ENCODE measurements around the gene ZNF777. TPM values are rescaled to one million over a fixed set of nuclear protein-coding genes. Genes with fewer than 3 reads are reported as not detected.

Gene ZNF777
- total RNA-seq, 1 donor from 2014 or later: 13.4 TPM

- H3K9me3 ChIP-seq: no peaks in the 10 kb centered on the region
- intact Hi-C loops (cut with DNase I): no loop called here
- DNase-seq (ENCODE audit: low spot score in 2 of 2): no peak
- H3K27ac ChIP-seq: no peak overlapping the region
- no peak for TF ChIP-seq CTCF (IDR thresholded peaks at IDR 0.05)
- H3K27me3 ChIP-seq: no peaks in the 10 kb centered on the region
- no peak overlapping the region for H3K4me3 ChIP-seq
- no peaks in the 10 kb centered on the region for H3K4me1 ChIP-seq
- peaks cover 32 to 52% of the 10 kb centered on the region in 2 donors for H3K36me3 ChIP-seq
Measured at GRCh38 chr7:149436358-149436757, 24.5 kb downstream of the ZNF777 start.

- H3K9me3 ChIP-seq: no peaks in the 10 kb centered on the region
- H3K4me3 ChIP-seq: no peak overlapping the region
- peaks cover 35 to 52% of the 10 kb centered on the region in 2 donors for H3K36me3 ChIP-seq
- no peaks in the 10 kb centered on the region for H3K4me1 ChIP-seq
- no peak for TF ChIP-seq CTCF (IDR thresholded peaks at IDR 0.05)
- no peak for DNase-seq (ENCODE audit: low spot score in 2 of 2)
- intact Hi-C loops (cut with DNase I): no loop called here
- no peak overlapping the region for H3K27ac ChIP-seq
- H3K27me3 ChIP-seq: no peaks in the 10 kb centered on the region
Measured at GRCh38 chr7:149433124-149433523, 27.7 kb downstream of the ZNF777 start.

- DNase-seq (ENCODE audit: low spot score in 2 of 2): no peak
- peaks cover 35 to 52% of the 10 kb centered on the region in 2 donors for H3K36me3 ChIP-seq
- no peak overlapping the region for H3K4me3 ChIP-seq
- no peaks in the 10 kb centered on the region for H3K9me3 ChIP-seq
- no peak overlapping the region for H3K27ac ChIP-seq
- no peaks in the 10 kb centered on the region for H3K4me1 ChIP-seq
- no peaks in the 10 kb centered on the region for H3K27me3 ChIP-seq
- no peak for TF ChIP-seq CTCF (IDR thresholded peaks at IDR 0.05)
- intact Hi-C loops (cut with DNase I): no loop called here
Measured at GRCh38 chr7:149432121-149432691, 28.7 kb downstream of the ZNF777 start.

GRCh38 chr7:149431486-149432120, 29.3 kb downstream of the ZNF777 start:
- H3K27ac ChIP-seq: no peak overlapping the region

GRCh38 chr7:149430192-149430591, 30.7 kb downstream of the ZNF777 start:
- intact Hi-C loops (cut with DNase I): no loop called here
- Histone ChIP-seq H3K4me1 (no peaks in the 10 kb centered on the region), H3K27me3 (no peaks in the 10 kb centered on the region), H3K27ac (no peak overlapping the region), H3K36me3 (peaks cover 24 to 41% of the 10 kb centered on the region in 2 donors), H3K4me3 (no peak overlapping the region), H3K9me3 (no peaks in the 10 kb centered on the region)
- TF ChIP-seq CTCF (IDR thresholded peaks at IDR 0.05): no peak
- no peak for DNase-seq (ENCODE audit: low spot score in 2 of 2)

More at GRCh38 chr7:149431486-149432120, 29.3 kb downstream of the ZNF777 start:
- H3K4me1 ChIP-seq: no peaks in the 10 kb centered on the region
- no peak for TF ChIP-seq CTCF (IDR thresholded peaks at IDR 0.05)
- H3K36me3 ChIP-seq: peaks cover 35 to 52% of the 10 kb centered on the region in 2 donors
- intact Hi-C loops (cut with DNase I): no loop called here
- no peaks in the 10 kb centered on the region for H3K9me3 ChIP-seq
- no peaks in the 10 kb centered on the region for H3K27me3 ChIP-seq
- no peak overlapping the region for H3K4me3 ChIP-seq
- DNase-seq (ENCODE audit: low spot score in 2 of 2): no peak
